SK-N-SH (cell line): Measurements from ENCODE around the gene MTCL1. TPM values are rescaled to one million over a fixed set of nuclear protein-coding genes. Genes with fewer than 3 reads are reported as not detected.
A peak's percentile ranks its signal among the peaks of the same experiment; 100 is the strongest.

Experiments used
- EP300 ChIP-seq, 2 experiments: IDR thresholded peaks; 2 replicates each; pipeline versions ENCODE4 v1.4.0 to v1.6.1; 2012; ENCODE audit warnings: borderline replicate concordance in 1 of 2, low read depth in 1 of 2, low read length in 1 of 2
- EZH2phosphoT487 ChIP-seq: fragments of 200-600 bp; sonication (generic); IDR thresholded peaks from 2 replicates; pipeline ENCODE4 v1.6.1; 2017; ENCODE audit warnings: low read depth, mixed run types, mild to moderate bottlenecking, antibody characterized with exemption, moderate library complexity, borderline replicate concordance
- FOSL2 ChIP-seq: IDR thresholded peaks from 2 replicates; pipeline ENCODE4 v1.4.0; 2012; ENCODE audit warnings: low read depth, mild to moderate bottlenecking, moderate library complexity, borderline replicate concordance
- MAX ChIP-seq: IDR thresholded peaks from 2 replicates; pipeline ENCODE4 v1.4.0; 2012; ENCODE audit warnings: low read depth
- MXI1 ChIP-seq: IDR thresholded peaks from 2 replicates; pipeline ENCODE4 v1.6.1; 2012; ENCODE audit warnings: mild to moderate bottlenecking, low read depth, low read length, improper control_type of control experiment
- NRF1 ChIP-seq: IDR thresholded peaks from 2 replicates; pipeline ENCODE4 v1.6.1; 2012; ENCODE audit warnings: low read depth, mild to moderate bottlenecking, low read length
- RCOR1 ChIP-seq: fragments of 150-350 bp; IDR thresholded peaks from 2 replicates; pipeline ENCODE4 v1.6.1; 2017; ENCODE audit warnings: antibody characterized with exemption, low read length
- RFX5 ChIP-seq: IDR thresholded peaks from 2 replicates; pipeline ENCODE4 v1.6.1; 2012; ENCODE audit warnings: mild to moderate bottlenecking, improper control_type of control experiment, low read length
- RXRA ChIP-seq: IDR thresholded peaks from 2 replicates; pipeline ENCODE4 v1.4.0; 2012; ENCODE audit warnings: low read depth, mild to moderate bottlenecking, borderline replicate concordance
- TAF1 ChIP-seq: IDR thresholded peaks from 2 replicates; pipeline ENCODE4 v1.6.1; 2012; ENCODE audit warnings: low read depth, mild to moderate bottlenecking, low read length, moderate library complexity, borderline replicate concordance
- YY1 ChIP-seq: IDR thresholded peaks from 2 replicates; pipeline ENCODE4 v1.4.0; 2012; ENCODE audit warnings: low read depth, mild to moderate bottlenecking
- polyA plus RNA-seq, 3 experiments: library from polyadenylated mRNA; depleted of rRNA; stranded (reverse); fragments of >200 nt; gene quantifications; 2 replicates each; pipeline ENCODE4 v1.2.3, GENCODE V29; 2012
- TF ChIP-seq, protein P1 (sequence below): fragments of 150-350 bp; IDR thresholded peaks from 2 replicates; pipeline ENCODE4 v1.6.1; 2016; ENCODE audit warnings: mild to moderate bottlenecking, low read depth, low read length
- TF ChIP-seq, protein P2 (sequence below): IDR thresholded peaks from 2 replicates; pipeline ENCODE4 v1.4.0; 2012; ENCODE audit warnings: low read depth, borderline replicate concordance
- TF ChIP-seq, protein P3 (sequence below): IDR thresholded peaks from 2 replicates; pipeline ENCODE4 v1.6.1; 2012; ENCODE audit warnings: mild to moderate bottlenecking, low read depth, low read length, moderate library complexity
- TF ChIP-seq, protein P4 (sequence below): IDR thresholded peaks from 2 replicates; pipeline ENCODE4 v1.4.0; 2012; ENCODE audit warnings: low read depth, borderline replicate concordance

MTCL1 gene
- polyA plus RNA-seq, 1 of the 3 experiments (the other 2 are of a cell fraction), result 33.5 TPM

GRCh38 chr18:8800445-8800844 is 95.1 kb downstream of the MTCL1 start (continued):
- TF ChIP-seq, protein P1, sequence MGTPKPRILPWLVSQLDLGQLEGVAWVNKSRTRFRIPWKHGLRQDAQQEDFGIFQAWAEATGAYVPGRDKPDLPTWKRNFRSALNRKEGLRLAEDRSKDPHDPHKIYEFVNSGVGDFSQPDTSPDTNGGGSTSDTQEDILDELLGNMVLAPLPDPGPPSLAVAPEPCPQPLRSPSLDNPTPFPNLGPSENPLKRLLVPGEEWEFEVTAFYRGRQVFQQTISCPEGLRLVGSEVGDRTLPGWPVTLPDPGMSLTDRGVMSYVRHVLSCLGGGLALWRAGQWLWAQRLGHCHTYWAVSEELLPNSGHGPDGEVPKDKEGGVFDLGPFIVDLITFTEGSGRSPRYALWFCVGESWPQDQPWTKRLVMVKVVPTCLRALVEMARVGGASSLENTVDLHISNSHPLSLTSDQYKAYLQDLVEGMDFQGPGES, result no peak
- no peak for TF ChIP-seq RCOR1
- TF ChIP-seq TAF1, result no peak
- peak in 1 of 2 experiments; percentile 86; a peak in 2 of 4 replicates for TF ChIP-seq EP300 (IDR thresholded peaks at IDR 0.05; ENCODE audit: borderline replicate concordance in 1 of 2, low read depth in 1 of 2, low read length in 1 of 2)
- TF ChIP-seq EZH2phosphoT487, result no peak
- TF ChIP-seq MXI1, result no peak
- TF ChIP-seq, protein P2, sequence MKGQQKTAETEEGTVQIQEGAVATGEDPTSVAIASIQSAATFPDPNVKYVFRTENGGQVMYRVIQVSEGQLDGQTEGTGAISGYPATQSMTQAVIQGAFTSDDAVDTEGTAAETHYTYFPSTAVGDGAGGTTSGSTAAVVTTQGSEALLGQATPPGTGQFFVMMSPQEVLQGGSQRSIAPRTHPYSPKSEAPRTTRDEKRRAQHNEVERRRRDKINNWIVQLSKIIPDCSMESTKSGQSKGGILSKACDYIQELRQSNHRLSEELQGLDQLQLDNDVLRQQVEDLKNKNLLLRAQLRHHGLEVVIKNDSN, result no peak
- no peak for TF ChIP-seq YY1
- TF ChIP-seq, protein P3, sequence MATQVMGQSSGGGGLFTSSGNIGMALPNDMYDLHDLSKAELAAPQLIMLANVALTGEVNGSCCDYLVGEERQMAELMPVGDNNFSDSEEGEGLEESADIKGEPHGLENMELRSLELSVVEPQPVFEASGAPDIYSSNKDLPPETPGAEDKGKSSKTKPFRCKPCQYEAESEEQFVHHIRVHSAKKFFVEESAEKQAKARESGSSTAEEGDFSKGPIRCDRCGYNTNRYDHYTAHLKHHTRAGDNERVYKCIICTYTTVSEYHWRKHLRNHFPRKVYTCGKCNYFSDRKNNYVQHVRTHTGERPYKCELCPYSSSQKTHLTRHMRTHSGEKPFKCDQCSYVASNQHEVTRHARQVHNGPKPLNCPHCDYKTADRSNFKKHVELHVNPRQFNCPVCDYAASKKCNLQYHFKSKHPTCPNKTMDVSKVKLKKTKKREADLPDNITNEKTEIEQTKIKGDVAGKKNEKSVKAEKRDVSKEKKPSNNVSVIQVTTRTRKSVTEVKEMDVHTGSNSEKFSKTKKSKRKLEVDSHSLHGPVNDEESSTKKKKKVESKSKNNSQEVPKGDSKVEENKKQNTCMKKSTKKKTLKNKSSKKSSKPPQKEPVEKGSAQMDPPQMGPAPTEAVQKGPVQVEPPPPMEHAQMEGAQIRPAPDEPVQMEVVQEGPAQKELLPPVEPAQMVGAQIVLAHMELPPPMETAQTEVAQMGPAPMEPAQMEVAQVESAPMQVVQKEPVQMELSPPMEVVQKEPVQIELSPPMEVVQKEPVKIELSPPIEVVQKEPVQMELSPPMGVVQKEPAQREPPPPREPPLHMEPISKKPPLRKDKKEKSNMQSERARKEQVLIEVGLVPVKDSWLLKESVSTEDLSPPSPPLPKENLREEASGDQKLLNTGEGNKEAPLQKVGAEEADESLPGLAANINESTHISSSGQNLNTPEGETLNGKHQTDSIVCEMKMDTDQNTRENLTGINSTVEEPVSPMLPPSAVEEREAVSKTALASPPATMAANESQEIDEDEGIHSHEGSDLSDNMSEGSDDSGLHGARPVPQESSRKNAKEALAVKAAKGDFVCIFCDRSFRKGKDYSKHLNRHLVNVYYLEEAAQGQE, result peak; percentile 59; the same call in 1 of the 2 replicates
- TF ChIP-seq NRF1, result peak; percentile 26; the same call in 1 of the 2 replicates
- no peak for TF ChIP-seq RFX5
- peak; percentile 61; the same call in 1 of the 2 replicates for TF ChIP-seq RXRA
- TF ChIP-seq, protein P4, sequence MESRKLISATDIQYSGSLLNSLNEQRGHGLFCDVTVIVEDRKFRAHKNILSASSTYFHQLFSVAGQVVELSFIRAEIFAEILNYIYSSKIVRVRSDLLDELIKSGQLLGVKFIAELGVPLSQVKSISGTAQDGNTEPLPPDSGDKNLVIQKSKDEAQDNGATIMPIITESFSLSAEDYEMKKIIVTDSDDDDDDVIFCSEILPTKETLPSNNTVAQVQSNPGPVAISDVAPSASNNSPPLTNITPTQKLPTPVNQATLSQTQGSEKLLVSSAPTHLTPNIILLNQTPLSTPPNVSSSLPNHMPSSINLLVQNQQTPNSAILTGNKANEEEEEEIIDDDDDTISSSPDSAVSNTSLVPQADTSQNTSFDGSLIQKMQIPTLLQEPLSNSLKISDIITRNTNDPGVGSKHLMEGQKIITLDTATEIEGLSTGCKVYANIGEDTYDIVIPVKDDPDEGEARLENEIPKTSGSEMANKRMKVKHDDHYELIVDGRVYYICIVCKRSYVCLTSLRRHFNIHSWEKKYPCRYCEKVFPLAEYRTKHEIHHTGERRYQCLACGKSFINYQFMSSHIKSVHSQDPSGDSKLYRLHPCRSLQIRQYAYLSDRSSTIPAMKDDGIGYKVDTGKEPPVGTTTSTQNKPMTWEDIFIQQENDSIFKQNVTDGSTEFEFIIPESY, result no peak
- peak; percentile 88; the same call in 1 of the 2 replicates for TF ChIP-seq FOSL2
- TF ChIP-seq MAX, result peak; percentile 73
